GM12891 (cell line): ENCODE measurements around the gene SVOP.

ENCODE experiments used
- PAX5 ChIP-seq: IDR thresholded peaks from 2 replicates; pipeline ENCODE4 v1.6.1; 2011; ENCODE audit warnings: low read length, moderate library complexity, mild to moderate bottlenecking; ENCODE audit not compliant: insufficient read depth, severe bottlenecking
- POLR2A ChIP-seq: IDR thresholded peaks from 2 replicates; pipeline ENCODE4 v1.6.1; 2011; ENCODE audit warnings: low read depth, low read length, control low read depth
- POLR2AphosphoS5 ChIP-seq: IDR thresholded peaks from 2 replicates; pipeline ENCODE4 v1.6.1; 2011; ENCODE audit warnings: low read depth, low read length, control low read depth
- POU2F2 ChIP-seq: IDR thresholded peaks from 2 replicates; pipeline ENCODE4 v1.6.1; 2011; ENCODE audit warnings: low read depth, mild to moderate bottlenecking, control low read depth, low read length, moderate library complexity
- TAF1 ChIP-seq: IDR thresholded peaks from 2 replicates; pipeline ENCODE4 v1.6.1; 2011; ENCODE audit warnings: low read depth, low read length, control low read depth

DNA sequence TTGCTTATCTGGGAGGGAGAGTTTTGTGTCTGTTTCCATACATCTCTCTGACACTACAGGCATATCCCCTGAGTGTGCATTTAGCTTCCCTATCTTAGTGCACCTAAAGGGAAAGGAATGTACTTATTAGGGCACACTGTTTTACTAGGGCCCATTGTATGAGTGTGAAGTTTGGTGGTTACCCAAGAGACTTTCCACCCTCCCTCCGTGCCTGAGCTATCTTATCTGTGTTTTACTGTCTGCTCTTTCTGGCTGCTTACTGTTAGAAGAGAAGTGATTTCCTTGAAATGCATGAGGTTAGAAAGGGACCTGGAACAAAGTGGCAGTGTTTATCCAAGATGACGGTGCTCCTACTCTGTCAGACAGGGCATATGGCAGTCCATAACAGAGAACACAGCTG lies 8.5 kb upstream of the SVOP start:
- TF ChIP-seq POLR2A, result no peak
- no peak for TF ChIP-seq POLR2AphosphoS5
- no peak for TF ChIP-seq TAF1
- TF ChIP-seq POU2F2, result no peak
- TF ChIP-seq PAX5, result no peak
